Mesenchymal stem cell (in vitro differentiated cells and primary cell): Measurements from ENCODE around the gene MARS1.
"Not testable (repeated sequence)": the region's sequence is repeated elsewhere in the genome, so short reads cannot be mapped to it uniquely, and the experiment has no call there.

ENCODE experiments used
- DNase-seq: peaks from one replicate; pipeline ENCODE4 v3.0.0-alpha.2; 2013
- H2AFZ ChIP-seq: one replicate; pipeline ENCODE4 v1.6.1; 2013; ENCODE audit warnings: low read depth, mild to moderate bottlenecking, control low read depth, inconsistent platforms, low read length, moderate library complexity
- H2AK5ac ChIP-seq: 2 replicates; pipeline ENCODE4 v1.6.1; 2013; ENCODE audit warnings: low read length, moderate library complexity, mild to moderate bottlenecking, inconsistent platforms; ENCODE audit not compliant: severe bottlenecking
- H2BK120ac ChIP-seq: one replicate; pipeline ENCODE4 v1.6.1; 2013; ENCODE audit warnings: low read depth, mild to moderate bottlenecking, inconsistent platforms, low read length, moderate library complexity
- H2BK12ac ChIP-seq, 2 experiments: one replicate each; pipeline ENCODE4 v1.6.1; 2013; ENCODE audit warnings: inconsistent platforms in 2 of 2, low read length in 2 of 2, mild to moderate bottlenecking in 2 of 2, moderate library complexity in 2 of 2, control low read depth in 1 of 2
- H2BK15ac ChIP-seq: one replicate; pipeline ENCODE4 v1.6.1; 2013; ENCODE audit warnings: mild to moderate bottlenecking, low read depth, inconsistent platforms; ENCODE audit not compliant: poor library complexity, severe bottlenecking
- H2BK5ac ChIP-seq: 2 replicates; pipeline ENCODE4 v1.6.1; 2013; ENCODE audit warnings: low read depth, mild to moderate bottlenecking, low read length, control low read depth, inconsistent platforms; ENCODE audit not compliant: poor library complexity, severe bottlenecking
- H3K14ac ChIP-seq, 2 experiments: one replicate each; pipeline ENCODE4 v1.6.1; 2013; ENCODE audit warnings: inconsistent platforms in 2 of 2, low read length in 2 of 2, control low read depth in 1 of 2, mild to moderate bottlenecking in 1 of 2, moderate library complexity in 1 of 2
- H3K18ac ChIP-seq, 2 experiments: one replicate each; pipeline ENCODE4 v1.6.1; 2013; ENCODE audit warnings: inconsistent platforms in 2 of 2, low read length in 2 of 2, control low read depth in 1 of 2, low read depth in 1 of 2, mild to moderate bottlenecking in 1 of 2
- H3K23ac ChIP-seq, 2 experiments: one replicate each; pipeline ENCODE4 v1.6.1; 2013; ENCODE audit warnings: inconsistent platforms in 2 of 2, low read length in 2 of 2, mild to moderate bottlenecking in 2 of 2, moderate library complexity in 2 of 2, control low read depth in 1 of 2
- H3K27ac ChIP-seq: 2 replicates; pipeline ENCODE4 v1.5.1; 2013; ENCODE audit warnings: mild to moderate bottlenecking, moderate library complexity, low read length, control low read depth, inconsistent platforms; ENCODE audit not compliant: poor library complexity, severe bottlenecking
- H3K27me3 ChIP-seq, 2 experiments: 2 replicates each; pipeline versions ENCODE4 v1.6.1 to v1.7.0; 2013; ENCODE audit warnings: low read length in 2 of 2, mild to moderate bottlenecking in 2 of 2, moderate library complexity in 2 of 2, control low read depth in 1 of 2, inconsistent platforms in 1 of 2; ENCODE audit not compliant: control insufficient read depth in 1 of 2, insufficient read depth in 1 of 2
- H3K36me3 ChIP-seq, 2 experiments: 2 replicates each; pipeline versions ENCODE4 v1.6.1 to v1.7.0; 2013; ENCODE audit warnings: low read length in 2 of 2, control low read depth in 1 of 2, inconsistent platforms in 1 of 2, low read depth in 1 of 2, mild to moderate bottlenecking in 1 of 2; ENCODE audit not compliant: insufficient read depth in 2 of 2, control insufficient read depth in 1 of 2
- H3K4ac ChIP-seq, 2 experiments: one replicate each; pipeline ENCODE4 v1.6.1; 2013; ENCODE audit warnings: inconsistent platforms in 2 of 2, low read length in 2 of 2, mild to moderate bottlenecking in 2 of 2, moderate library complexity in 2 of 2, control low read depth in 1 of 2, low read depth in 1 of 2
- H3K4me1 ChIP-seq: 2 replicates; pipeline ENCODE4 v1.6.1; 2013; ENCODE audit warnings: low read depth, low read length, control low read depth; ENCODE audit not compliant: control insufficient read depth, insufficient read depth
- H3K4me2 ChIP-seq: 2 replicates; pipeline ENCODE4 v1.6.1; 2013; ENCODE audit warnings: low read length, mild to moderate bottlenecking, inconsistent platforms; ENCODE audit not compliant: poor library complexity, severe bottlenecking
- H3K4me3 ChIP-seq, 2 experiments: 2 replicates each; pipeline versions ENCODE4 v1.5.1 to v1.7.0; 2013; ENCODE audit warnings: low read length in 2 of 2, mild to moderate bottlenecking in 2 of 2, control low read depth in 1 of 2, low read depth in 1 of 2; ENCODE audit not compliant: insufficient read depth in 1 of 2
- H3K79me1 ChIP-seq: replicated peaks from 2 replicates; pipeline ENCODE4 v1.6.1; 2013; ENCODE audit warnings: mild to moderate bottlenecking, control low read depth, low read length, inconsistent platforms; ENCODE audit not compliant: poor library complexity, severe bottlenecking
- H3K9ac ChIP-seq: 2 replicates; pipeline ENCODE4 v1.7.0; 2013; ENCODE audit warnings: mild to moderate bottlenecking, low read length, moderate library complexity
- H3K9me3 ChIP-seq: 2 replicates; pipeline ENCODE4 v1.7.0; 2013; ENCODE audit warnings: mild to moderate bottlenecking, low read length; ENCODE audit not compliant: control insufficient read depth
- H4K8ac ChIP-seq: one replicate; pipeline ENCODE4 v1.6.1; 2013; ENCODE audit warnings: inconsistent platforms, mild to moderate bottlenecking, low read length, moderate library complexity
- H4K91ac ChIP-seq: one replicate; pipeline ENCODE4 v1.6.1; 2013; ENCODE audit warnings: mild to moderate bottlenecking, low read length, inconsistent platforms
- WGBS: methylation state at CpG from one replicate; pipeline ENCODE4 v1.1.7; 2013; ENCODE audit warnings: mixed read lengths; 5-methylcytosine and 5-hydroxymethylcytosine counted together

The MARS1 gene

GRCh38 chr12:57514246-57514645 lies 26.4 kb downstream of the MARS1 start:
- H3K27me3 ChIP-seq, H2AFZ ChIP-seq, H2AK5ac ChIP-seq, H2BK15ac ChIP-seq, H4K8ac ChIP-seq, H3K27ac ChIP-seq, H4K91ac ChIP-seq, H3K9me3 ChIP-seq, H3K23ac ChIP-seq, H2BK5ac ChIP-seq, H3K4me3 ChIP-seq, H3K9ac ChIP-seq, H3K18ac ChIP-seq, H3K14ac ChIP-seq, H2BK120ac ChIP-seq, DNase-seq, H3K4me2 ChIP-seq, H2BK12ac ChIP-seq, H3K4ac ChIP-seq, H3K4me1 ChIP-seq: not testable (repeated sequence)
- WGBS, result 97% methylated on average over 9 of the region's 9 CpGs
- H3K36me3 ChIP-seq, result peaks cover 58 to 85% of the 10 kb centered on the region in 2 experiments
- H3K79me1 ChIP-seq, result peaks cover 17% of the 10 kb centered on the region

GRCh38 chr12:57514720-57515407 lies 27.0 kb downstream of the MARS1 start:
- Histone ChIP-seq H2BK15ac (no peak overlapping the region), H3K27me3 (no peaks in the 10 kb centered on the region), H2AFZ (no peak overlapping the region), H3K14ac (no peak overlapping the region), H4K8ac (peak overlapping the region; percentile 72), H3K9ac (no peak overlapping the region), H2AK5ac (no peak overlapping the region), H3K79me1 (peaks cover 17% of the 10 kb centered on the region), H2BK12ac (no peak overlapping the region), H2BK120ac (no peak overlapping the region), H3K23ac (peak overlapping the region in 1 of 2 experiments; percentile 67), H3K4me1 (peaks cover 6% of the 10 kb centered on the region), H4K91ac (no peak overlapping the region), H3K36me3 (peaks cover 54 to 80% of the 10 kb centered on the region in 2 experiments), H3K4me2 (no peak overlapping the region), H3K4ac (peak overlapping the region in 1 of 2 experiments; percentile 24), H2BK5ac (no peak overlapping the region), H3K4me3 (no peak overlapping the region), H3K9me3 (no peaks in the 10 kb centered on the region), H3K27ac (peak overlapping the region; percentile 21), H3K18ac (peak overlapping the region in 1 of 2 experiments; percentile 35)
- no peak for DNase-seq
- 89% methylated on average over 8 of the region's 9 CpGs for WGBS

- H2BK5ac ChIP-seq, result no peak overlapping the region
- no peak overlapping the region for H4K91ac ChIP-seq
- H2BK12ac ChIP-seq, result no peak overlapping the region
- no peak overlapping the region for H3K4me3 ChIP-seq
- H2BK120ac ChIP-seq, result no peak overlapping the region
- 86% methylated on average over 3 of the region's 3 CpGs for WGBS
- H3K9ac ChIP-seq, result no peak overlapping the region
- peaks cover 17% of the 10 kb centered on the region for H3K79me1 ChIP-seq
- no peaks in the 10 kb centered on the region for H3K27me3 ChIP-seq
- no peak overlapping the region for H3K4ac ChIP-seq
- H3K9me3 ChIP-seq, result no peaks in the 10 kb centered on the region
- H2BK15ac ChIP-seq, result no peak overlapping the region
- H3K36me3 ChIP-seq, result peaks cover 48 to 78% of the 10 kb centered on the region in 2 experiments
- no peak overlapping the region for H2AFZ ChIP-seq
- no peak overlapping the region for H4K8ac ChIP-seq
- H3K4me1 ChIP-seq, result peaks cover 6% of the 10 kb centered on the region
- H3K23ac ChIP-seq, result no peak overlapping the region
- H3K14ac ChIP-seq, result no peak overlapping the region
- H2AK5ac ChIP-seq, result no peak overlapping the region
- no peak overlapping the region for H3K18ac ChIP-seq
- DNase-seq, result no peak
- H3K4me2 ChIP-seq, result no peak overlapping the region
- peak overlapping the region; percentile 21 for H3K27ac ChIP-seq
These were observed 27.6 kb downstream of the MARS1 start for GRCh38 chr12:57515408-57515933.

GRCh38 chr12:57515934-57516541 lies 28.2 kb downstream of the MARS1 start:
- 94% methylated on average over 10 of the region's 11 CpGs for WGBS

More at GRCh38 chr12:57515934-57516541, 28.2 kb downstream of the MARS1 start:
- Histone ChIP-seq H4K8ac (no peak overlapping the region), H3K9me3 (no peaks in the 10 kb centered on the region), H3K23ac (no peak overlapping the region), H2BK5ac (no peak overlapping the region), H2BK15ac (no peak overlapping the region), H3K4ac (no peak overlapping the region), H2BK12ac (no peak overlapping the region), H3K9ac (no peak overlapping the region), H3K4me1 (peaks cover 6% of the 10 kb centered on the region), H2BK120ac (no peak overlapping the region), H3K14ac (no peak overlapping the region), H3K4me2 (no peak overlapping the region), H4K91ac (no peak overlapping the region), H2AK5ac (no peak overlapping the region), H2AFZ (no peak overlapping the region), H3K4me3 (no peak overlapping the region), H3K18ac (no peak overlapping the region), H3K36me3 (peaks cover 42 to 75% of the 10 kb centered on the region in 2 experiments), H3K27ac (no peak overlapping the region), H3K27me3 (no peaks in the 10 kb centered on the region), H3K79me1 (peaks cover 12% of the 10 kb centered on the region)
- DNase-seq, result peak; percentile 27
